ENCODE results near the gene GAST. TPM values are rescaled to one million over a fixed set of nuclear protein-coding genes. Genes with fewer than 3 reads are reported as not detected.
"Not testable (repeated sequence)": the region's sequence is repeated elsewhere in the genome, so short reads cannot be mapped to it uniquely, and the experiment has no call there.

Gene GAST, protein sequence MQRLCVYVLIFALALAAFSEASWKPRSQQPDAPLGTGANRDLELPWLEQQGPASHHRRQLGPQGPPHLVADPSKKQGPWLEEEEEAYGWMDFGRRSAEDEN
- total RNA-seq = not detected
- long read RNA-seq = 0 reads

DNA sequence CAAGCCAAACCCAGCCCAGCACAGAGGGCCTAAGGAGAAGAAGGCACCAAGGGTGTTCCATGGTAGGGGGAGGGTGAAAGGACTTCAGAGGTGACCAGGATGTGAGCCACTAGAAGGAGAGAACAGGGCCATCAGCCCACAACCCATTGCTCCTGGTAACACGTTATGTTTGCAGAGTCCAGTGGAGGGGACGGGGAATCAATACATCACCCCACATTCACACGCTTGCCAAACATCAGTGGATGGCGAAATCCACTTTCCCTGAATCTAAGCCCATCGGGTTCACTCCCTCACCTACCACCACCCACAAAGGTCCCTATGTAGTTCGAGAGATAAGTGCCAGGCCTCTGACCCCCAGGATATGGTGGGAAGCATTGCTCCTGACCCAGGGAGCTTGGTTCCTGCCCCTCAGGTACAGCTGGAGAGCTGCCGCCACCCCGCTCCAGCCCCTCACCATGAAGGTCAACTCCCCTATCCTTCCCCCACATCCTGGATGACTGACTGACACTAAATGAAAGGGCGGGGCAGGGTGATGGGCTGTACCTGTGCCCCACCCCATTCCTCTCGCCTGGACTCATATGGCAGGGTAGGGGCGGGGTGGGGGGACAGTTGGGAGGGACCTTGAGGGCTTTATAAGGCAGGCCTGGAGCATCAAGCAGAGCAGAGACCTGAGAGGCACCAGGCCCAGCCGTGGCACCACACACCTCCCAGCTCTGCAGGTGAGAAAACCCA lies at the start of gene GAST:
Gene GAST (plus strand): TSS at position 663 of the 732 bp plus-strand sequence. CDS start 3,106 bp downstream, outside the sequence.
- intact Hi-C loops (cut with DNase I) = no loop called here

DNA sequence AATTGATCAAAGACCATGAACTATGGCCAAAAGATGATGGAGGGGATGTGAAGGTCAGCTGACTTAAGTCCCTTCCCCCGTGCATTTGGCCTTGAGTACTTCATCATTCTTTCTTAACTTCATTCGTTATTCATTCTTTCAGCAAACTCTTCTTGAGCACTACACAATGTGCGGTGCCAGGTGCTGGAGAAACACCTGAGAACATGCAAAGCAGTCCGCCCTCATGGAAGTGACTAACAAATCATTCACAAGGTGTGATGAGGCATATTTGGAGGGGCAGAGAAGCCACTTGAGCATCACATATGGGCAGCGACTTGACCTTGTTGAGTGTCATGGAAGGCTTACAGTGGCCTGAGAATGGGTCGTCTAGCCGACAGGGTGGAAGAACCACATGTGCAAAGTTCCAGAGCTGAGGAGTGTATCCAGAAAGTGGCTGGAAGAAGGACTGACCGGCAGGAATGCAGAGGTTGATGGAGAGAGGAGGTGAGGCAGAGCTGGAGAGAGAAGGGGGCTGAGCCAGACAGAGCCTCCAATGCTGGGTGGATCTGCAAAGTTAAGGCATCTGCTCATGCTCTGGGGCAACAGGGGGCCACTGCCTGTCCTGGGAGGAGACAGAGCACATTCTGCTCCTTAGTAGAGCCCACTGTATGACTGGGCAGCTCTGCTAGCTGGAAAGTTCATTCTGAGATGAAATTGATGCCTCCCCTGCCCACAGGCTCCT lies 48.5 kb upstream of the GAST start:
- DNase-seq (ENCODE audit: missing footprints) = peak; percentile 58
- intact Hi-C loops (cut with DNase I) = loop anchor here (2.0 to 5.0 kb wide), 2 partner anchors 753 to 806 kb away; no protein-coding TSS in a partner anchor
- no peak for ATAC-seq

More for the DNA sequence above, at the start of gene GAST:
- DNase-seq (ENCODE audit: missing footprints) (no peak), ATAC-seq (no peak)

DNA sequence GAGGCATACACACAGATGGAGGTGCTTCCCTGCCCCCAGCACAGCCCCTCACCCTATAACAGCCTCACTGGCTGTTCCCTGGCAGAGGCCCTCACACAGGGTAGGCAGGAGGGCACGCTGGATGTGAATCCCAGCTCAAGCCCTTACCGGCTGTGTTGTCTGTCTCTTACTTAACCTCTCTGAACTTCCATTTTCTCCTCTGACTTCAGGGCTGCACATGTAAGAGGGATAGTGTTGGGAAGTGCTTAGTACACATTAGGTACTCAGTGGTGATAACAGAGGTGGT lies 48.0 kb upstream of the GAST start:
- DNase-seq (ENCODE audit: missing footprints) (no peak), ATAC-seq (no peak)
- intact Hi-C loops (cut with DNase I) = loop anchor here (5.0 kb wide), 1 partner anchor 807 kb away; no protein-coding TSS in a partner anchor

DNA sequence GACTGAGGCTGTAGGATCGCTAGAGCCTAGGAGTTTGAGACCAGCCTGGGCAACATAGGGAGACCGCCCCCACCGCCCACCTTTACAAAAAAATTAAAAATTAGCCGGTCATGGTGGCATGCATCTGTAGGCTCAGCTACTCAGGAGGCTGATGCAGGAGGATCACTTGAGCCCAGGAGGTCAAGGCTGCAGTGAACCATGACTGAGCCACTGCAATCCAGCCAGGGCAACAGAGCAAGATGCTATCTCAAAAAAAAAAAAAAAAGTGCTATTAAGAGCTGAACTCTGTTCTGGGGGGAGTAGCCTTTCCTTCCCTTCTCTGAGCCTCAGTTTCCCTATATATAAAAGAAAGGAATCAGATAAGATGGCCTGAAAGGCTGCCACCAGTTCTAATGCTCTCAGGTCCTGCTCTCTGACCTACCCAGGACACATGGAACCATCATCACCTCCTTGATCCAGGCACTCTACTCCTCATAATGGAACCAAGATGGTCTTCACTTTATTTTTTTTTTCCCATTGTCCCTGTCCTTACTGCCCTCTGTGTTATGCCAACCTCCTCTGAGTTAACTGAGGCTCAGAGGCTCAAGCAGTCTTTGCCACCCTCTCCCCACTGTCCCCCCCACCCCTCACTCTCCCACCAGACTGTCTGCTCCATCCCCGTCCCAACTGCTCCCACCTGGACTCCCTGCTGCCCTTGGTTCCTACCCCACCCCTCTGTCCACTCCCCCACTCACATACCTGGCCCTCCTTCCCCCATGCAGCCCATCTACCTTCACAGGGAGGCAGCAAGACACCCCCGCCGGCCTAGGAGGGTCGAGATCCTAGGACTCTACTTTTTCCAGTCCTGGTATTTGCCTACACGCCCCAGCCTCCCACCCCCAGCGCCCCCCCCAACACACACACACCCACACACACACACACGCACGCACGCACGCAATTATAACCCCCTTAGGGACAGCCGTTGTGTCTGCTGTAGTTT lies 47.3 kb upstream of the GAST start:
- no peak for ATAC-seq
- peak; percentile 59 for DNase-seq (ENCODE audit: missing footprints)
- intact Hi-C loops (cut with DNase I) = loop anchor here (5.0 kb wide), 1 partner anchor 808 kb away; no protein-coding TSS in a partner anchor

DNA sequence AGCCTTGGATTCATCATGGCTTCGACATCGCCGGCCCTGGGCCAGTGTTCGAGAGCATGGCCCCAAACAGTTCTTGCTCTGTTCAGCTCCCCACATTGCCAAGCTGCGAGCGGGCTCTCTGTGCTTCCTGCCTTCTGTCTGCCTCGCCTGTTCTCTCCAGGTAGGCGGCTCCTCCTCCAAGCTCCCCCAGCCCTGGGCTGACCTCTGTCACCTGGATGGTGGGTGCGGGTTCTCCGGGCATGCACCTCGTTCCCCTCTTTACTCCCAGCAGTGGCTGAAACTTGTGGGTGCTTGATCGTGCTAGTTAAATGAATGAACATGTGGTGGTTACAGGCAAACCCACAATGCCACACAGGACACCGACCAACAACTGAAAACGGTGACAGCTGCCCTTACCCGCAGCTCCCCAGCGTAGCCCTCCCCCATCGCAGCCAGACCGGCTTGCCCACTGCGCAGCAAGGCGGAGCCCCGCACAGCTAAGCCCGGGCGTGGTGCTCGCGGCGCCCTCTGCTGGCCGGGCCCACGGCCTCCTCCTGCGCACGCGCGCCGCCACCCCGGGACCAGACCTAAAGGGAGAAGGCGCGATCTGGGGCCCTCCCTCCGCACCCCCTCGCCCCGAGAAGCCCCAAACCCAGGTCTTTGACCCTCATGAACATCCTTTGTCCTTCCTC lies 46.4 kb upstream of the GAST start:
- DNase-seq (ENCODE audit: missing footprints) (peak; percentile 95), ATAC-seq (peak; percentile 96)
- intact Hi-C loops (cut with DNase I) = loop anchor here (2.0 kb wide), 1 partner anchor 863 kb away; no protein-coding TSS in a partner anchor

DNA sequence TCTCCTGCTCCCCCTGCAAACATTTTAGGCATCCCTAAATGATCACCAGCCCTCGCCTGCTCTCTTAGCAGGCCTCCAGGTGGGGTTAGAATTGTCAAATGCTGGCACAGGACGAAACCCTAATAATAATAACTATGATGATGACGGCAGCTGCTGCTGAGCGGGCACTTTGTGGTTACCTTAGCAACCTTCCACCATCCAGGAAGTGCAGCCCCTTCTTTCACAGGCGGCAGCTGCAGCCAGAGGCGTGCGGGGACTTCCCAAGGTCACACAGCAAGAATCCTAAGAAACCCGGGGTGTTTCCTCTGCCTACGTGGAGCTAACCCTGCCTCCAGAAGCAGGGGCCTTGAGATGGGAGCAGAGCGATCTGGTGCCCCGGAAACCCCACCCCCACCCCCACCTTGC lies 45.9 kb upstream of the GAST start:
- peak; percentile 10 for ATAC-seq
- DNase-seq (ENCODE audit: missing footprints) = no peak
- intact Hi-C loops (cut with DNase I) = loop anchor here (2.0 kb wide), 1 partner anchor 863 kb away; no protein-coding TSS in a partner anchor

DNA sequence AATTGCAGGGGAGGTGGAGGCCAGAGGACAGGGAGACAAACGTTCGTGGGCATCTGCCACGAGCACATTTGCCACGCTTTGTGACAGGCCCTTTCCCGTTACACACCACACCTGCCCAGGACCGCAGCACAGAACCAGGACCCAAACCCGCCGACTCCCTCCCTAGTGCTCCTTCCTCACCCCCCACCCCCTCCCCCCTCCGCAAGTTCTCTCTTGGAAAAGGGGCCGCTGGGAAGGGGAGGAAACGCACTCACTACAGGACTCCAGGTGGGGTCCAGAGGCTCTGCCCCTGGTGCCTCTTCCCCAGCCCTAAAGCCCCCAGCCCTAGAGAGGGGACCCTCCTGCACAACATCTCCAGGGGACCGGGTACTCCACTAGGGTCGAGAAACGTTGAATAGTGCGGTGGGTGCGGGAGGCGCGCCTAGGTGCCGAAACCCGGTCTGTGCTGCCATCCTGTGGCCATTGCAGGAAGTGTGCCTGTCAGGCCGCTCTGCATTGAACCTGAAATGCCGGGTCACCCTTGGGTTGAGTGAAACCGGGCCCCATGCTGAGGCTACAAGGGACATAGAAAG lies 45.3 kb upstream of the GAST start:
- intact Hi-C loops (cut with DNase I) = loop anchor here (1.0 to 2.0 kb wide), 2 partner anchors 18 to 864 kb away; no protein-coding TSS in a partner anchor
- peak; percentile 86 for ATAC-seq
- DNase-seq (ENCODE audit: missing footprints) = peak; percentile 93

DNA sequence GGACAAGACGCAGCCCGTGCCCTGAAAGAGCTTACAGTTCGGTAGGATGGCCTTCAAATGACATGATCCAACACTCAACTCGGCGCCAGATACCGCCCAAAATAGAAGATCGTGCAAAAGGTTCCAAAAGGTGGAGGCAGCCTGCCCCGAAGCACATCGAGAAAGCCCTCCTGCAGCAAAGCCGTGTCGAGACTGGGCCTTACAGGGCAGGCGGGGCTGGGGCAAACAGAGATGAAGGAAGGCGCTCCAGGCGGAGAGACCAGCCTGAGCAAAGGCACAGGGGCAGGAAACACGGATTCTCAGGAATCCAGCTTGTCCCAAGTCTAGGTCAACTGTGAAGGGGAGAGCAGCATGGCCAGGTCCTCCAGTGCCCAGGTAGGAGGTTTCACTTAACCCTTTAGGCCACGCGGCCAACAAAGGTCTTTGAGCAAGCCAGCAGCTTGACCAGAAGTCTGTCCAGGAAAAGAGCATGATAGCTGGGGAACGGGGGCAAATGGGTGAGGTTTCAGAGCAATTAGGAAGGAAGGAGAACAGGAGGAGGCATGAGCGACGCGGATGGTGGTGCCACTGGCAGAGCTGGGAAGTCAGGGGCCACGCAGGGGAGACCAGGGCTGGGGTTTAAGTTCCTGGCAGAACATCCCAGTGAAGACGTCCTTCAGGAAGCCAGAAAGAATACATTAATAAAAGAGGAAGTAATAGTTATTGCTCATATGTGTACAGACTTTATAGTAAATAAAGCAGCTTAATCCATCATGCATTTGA lies 44.7 kb upstream of the GAST start:
- intact Hi-C loops (cut with DNase I) = loop anchor here (1.0 to 2.0 kb wide), 2 partner anchors 19 to 865 kb away; no protein-coding TSS in a partner anchor
- ATAC-seq (no peak), DNase-seq (ENCODE audit: missing footprints) (peak; percentile 62)

DNA sequence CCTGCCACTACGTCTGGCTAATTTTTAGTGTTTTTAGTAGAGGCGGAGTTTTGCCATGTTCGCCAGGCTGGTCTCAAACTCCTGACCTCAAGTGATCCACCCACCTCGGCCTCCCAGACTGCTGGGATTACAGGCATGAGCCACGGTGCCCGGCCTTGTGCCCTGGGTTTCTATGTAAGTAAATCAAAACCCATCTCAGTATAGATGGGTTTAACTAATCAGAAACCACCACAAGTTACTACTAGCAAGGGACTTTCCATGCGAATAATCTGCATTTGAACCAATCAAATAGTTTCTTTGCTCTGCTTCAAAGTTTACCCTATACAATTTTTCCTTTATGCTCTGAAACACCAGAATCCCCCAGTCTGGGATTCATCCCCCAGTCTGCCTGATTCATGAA lies 40.0 kb upstream of the GAST start:
- peak; percentile 44 for DNase-seq (ENCODE audit: missing footprints)

DNA sequence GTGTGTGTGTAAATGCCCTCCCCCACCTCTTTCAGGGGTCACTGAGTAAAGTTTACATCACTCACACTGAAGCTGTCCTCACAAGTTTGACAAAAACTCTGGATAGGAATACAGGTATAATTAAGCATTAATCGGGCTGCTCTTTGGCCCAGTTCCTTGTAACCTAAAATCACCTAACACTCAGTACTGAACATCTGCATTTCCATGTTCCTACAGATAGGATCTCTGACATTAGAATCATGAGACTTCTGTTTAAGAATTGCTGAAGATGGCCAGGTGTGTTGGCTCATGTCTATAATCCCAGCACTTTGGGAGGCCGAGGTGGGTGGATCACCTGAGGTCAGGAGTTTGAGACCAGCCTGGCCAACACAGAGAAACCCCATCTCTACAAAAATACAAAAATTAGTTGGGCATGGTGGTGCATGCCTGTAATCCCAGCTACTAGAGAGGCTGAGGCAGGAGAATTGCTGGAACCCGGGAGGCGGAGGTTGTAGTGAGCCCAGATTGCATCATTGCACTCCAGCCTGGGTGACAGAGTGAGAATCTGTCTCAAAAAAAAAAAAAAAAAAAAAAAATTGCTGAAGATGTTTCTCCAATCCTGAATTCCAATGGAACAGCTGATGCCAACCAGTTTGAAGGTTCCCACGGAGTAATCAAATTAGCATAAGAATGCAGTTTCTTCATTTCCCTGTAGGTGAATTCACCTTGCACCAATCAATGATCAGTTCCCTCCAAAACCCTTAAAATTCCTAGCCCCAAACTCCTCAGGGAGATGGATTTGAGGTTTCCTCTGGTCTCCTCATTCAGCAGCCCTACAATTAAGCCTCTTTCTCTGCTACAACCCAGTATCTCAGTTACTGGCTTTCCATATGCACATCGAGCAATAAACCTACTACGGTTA lies 36.7 kb upstream of the GAST start:
- not testable (repeated sequence) for ATAC-seq

More for the DNA sequence above, 40.0 kb upstream of the GAST start:
- no peak for ATAC-seq
- intact Hi-C loops (cut with DNase I) = no loop called here

DNA sequence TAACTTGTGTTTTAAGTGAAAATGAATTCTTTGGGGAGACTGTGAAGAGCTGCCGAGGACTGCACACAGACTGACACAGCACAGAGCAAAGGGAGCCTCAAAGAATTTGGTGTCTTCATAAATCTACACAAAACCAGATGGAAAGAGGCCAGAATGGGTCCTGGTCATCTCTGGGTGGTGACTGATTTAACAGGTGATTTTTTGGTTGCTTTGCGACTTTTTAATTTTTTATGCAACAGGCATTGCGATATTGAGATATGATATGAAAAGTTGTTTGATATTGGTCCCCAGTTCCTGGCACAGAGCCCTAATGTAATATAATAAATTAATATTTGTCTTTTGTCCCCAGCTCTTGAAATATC lies 36.1 kb upstream of the GAST start:
- intact Hi-C loops (cut with DNase I) = no loop called here

More for the DNA sequence above, 36.7 kb upstream of the GAST start:
- intact Hi-C loops (cut with DNase I) = not testable (repeated sequence)
- peak; percentile 4 for DNase-seq (ENCODE audit: missing footprints)

DNA sequence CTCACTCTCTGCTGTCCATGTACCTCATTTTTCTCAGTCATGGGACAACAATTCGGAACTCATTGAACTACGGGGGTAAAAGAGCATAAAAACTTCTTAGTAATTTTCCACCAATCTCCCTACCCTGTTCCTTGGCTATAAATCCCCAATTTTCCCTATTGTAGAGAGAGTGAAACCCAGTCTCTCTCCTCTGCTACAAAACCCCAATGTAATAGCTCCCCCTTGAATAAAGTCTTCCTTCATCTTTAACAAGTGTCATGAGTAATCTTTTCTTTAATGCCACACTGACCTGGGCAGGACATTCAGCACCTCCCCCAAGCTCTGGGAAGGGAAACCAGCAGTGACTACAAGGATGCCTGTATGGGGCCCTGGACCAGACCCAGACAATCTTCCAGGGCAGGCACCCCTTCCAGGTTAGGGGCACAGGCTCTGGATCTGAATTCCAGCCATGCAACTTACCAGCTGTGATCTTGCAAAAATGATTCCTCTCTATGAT lies 33.7 kb upstream of the GAST start:
- intact Hi-C loops (cut with DNase I) = no loop called here
- DNase-seq (ENCODE audit: missing footprints) = no peak

More for the DNA sequence above, 36.1 kb upstream of the GAST start:
- ATAC-seq = no peak
- no peak for DNase-seq (ENCODE audit: missing footprints)

DNA sequence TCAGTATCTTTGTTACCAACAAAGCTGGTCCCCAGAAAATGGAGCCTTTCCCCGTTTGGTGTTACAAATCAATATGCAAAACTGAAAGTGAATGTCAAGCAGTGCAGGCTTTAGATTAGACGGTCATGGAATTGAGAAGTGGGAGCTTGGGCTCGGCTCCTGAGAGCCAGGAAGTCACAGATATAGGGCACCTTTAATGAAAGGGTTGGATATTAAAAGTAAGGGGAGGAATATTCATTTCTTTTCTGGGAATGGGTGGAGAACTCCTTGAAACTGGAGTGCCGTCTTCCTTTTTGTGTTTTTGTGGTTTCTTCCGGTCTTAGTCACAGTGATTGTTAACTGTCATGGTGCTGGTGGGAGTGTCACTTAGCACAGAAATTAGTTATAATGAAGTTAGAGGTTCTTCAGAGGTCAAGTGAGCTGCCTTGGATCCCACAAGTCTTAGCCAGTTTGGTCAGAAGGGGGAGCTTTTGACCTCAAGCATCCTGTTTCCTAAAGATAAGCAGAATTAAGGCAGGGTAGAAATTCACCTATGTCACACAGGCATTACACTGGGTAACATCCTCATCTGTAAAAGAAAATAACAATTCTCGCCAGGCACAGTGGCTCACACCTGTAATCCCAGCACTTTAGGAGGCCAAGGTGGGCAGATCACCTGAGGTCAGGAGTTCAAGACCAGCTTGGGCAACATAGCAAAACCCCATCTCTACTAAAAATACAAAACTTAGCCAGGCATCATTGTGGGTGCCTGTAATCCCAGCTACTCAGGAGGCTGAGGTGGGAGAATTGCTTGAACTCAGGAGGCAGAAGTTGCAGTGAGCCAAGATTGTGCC lies 33.0 kb upstream of the GAST start:
- intact Hi-C loops (cut with DNase I) = no loop called here
- ATAC-seq = peak; percentile 40
- no peak for DNase-seq (ENCODE audit: missing footprints)

More for the DNA sequence above, 33.7 kb upstream of the GAST start:
- ATAC-seq = no peak

DNA sequence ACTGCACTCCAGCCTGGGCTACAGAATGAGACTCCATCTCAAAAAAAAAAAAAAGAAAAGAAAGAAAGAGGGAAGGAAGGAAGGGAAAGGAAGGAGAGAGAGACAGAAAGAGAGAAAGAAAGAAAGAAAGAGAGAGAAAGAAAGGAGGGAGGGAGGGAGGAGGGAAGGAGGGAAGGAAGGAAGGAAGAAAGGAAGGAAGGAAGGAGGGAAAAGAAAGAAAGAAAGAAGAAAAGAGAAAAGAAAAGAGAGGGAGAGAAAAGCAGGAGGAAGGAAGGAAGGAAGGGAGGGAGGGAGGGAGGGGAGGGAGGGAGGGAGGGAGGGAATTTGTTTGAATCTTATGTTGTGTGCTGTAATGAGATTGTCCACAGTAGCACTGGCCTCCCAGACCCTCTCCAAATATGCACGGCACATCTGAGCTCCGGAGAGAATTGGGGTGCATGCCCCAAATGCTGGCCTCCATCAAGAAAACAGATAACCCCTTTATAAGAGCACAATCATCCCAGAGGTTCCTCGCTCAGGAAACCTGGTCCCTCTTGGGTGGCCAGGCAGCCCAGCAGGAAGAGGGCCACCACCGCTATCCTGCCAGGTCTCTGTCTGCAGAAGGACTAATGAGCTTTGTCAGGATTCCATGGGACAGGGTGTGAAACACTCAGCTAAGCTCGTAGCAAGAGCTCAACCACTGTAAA lies 32.2 kb upstream of the GAST start:
- no peak for DNase-seq (ENCODE audit: missing footprints)
- intact Hi-C loops (cut with DNase I) = no loop called here
- ATAC-seq = no peak

All from Right ventricle myocardium inferior (tissue), 1 donor.